ENCODE results near the gene OTP.

GRCh38 chr5:77669677-77670076 is 31.2 kb upstream of the OTP start:
- TF ChIP-seq CTCF (IDR thresholded peaks at IDR 0.05) (no peak), EZH2 (IDR thresholded peaks at IDR 0.05) (no peak), EZH2phosphoT487 (IDR thresholded peaks at IDR 0.05) (no peak)

Measured in neural progenitor cell (in vitro differentiated cells).